ENCODE measurements around the gene GALNT1.

DNA sequence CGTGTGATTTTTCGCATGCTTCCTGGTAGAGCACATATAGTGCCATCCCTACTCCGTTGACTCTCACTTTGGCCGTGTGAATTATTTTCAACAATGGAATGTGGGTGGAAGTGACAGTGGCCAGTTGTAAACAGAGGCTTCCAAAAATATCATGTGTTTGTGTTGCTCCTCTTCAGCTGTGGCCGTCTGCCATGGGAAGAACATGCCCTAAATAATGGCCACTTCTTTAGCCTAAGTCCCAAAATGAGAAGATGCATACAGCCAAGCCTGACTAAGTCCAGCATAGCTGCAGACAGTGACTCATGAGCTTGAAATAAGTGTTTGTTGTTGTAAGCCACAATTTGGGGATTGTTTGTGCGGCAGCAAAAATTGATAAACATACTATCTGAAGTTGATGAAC lies 8.9 kb upstream of the GALNT1 start:
- TF ChIP-seq CTCF (conservative IDR thresholded peaks at IDR 0.05; ENCODE audit: low read depth, low read length): no peak
- no peak for TF ChIP-seq EZH2 (IDR thresholded peaks at IDR 0.05; ENCODE audit: borderline replicate concordance, low read depth, low read length, poor library complexity, severe bottlenecking)
